ENCODE measurements around the gene SMARCC1. TPM values are rescaled to one million over a fixed set of nuclear protein-coding genes. Genes with fewer than 3 reads are reported as not detected.

SMARCC1 gene
- total RNA-seq, 1 experiment from 2014 or later: 51.2 TPM

DNA sequence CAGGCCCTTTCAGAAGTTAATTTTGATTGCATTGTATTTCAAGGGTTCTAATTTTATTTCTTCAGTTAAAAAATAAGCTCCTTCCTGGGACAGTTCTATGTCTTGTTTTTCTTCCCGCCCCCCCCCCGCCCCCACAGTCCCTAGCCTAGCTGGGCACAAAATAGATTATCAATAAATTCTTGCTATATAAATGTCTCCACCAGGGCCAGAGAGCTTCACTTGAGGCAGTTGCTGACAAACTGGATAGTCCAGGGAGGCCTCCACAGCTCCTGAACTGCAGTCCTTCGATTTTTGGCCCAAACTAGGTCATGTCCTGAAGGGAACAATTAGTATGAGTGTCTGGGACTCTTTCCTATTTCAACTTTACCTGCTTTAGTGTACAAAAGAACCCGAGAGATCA, 193.1 kb downstream of the SMARCC1 start:
- DNase-seq (ENCODE audit: low spot score): no peak

DNA sequence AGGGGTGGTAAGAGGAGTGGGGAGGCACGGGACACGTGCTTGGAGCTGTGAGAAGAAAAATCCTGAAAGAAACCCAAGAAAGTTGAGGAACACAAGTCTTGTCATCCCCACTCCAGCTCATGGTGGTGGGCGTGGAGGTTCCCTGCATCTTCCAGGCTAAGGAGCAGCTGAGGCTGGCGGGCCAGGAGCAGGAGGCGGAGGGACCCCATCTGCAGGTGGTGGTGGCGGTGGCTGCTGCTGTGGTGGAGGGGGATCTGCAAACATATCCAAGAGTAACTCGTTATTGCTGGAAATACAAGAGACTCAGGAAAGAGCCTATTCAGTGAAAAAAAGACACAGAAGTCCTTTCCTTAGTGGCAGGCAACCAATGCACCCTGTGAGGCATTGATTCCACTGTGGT, 193.6 kb downstream of the SMARCC1 start:
- DNase-seq (ENCODE audit: low spot score): no peak

GRCh38 chr3:47586746-47587145, 194.9 kb downstream of the SMARCC1 start:
- DNase-seq (ENCODE audit: low spot score): no peak

DNA sequence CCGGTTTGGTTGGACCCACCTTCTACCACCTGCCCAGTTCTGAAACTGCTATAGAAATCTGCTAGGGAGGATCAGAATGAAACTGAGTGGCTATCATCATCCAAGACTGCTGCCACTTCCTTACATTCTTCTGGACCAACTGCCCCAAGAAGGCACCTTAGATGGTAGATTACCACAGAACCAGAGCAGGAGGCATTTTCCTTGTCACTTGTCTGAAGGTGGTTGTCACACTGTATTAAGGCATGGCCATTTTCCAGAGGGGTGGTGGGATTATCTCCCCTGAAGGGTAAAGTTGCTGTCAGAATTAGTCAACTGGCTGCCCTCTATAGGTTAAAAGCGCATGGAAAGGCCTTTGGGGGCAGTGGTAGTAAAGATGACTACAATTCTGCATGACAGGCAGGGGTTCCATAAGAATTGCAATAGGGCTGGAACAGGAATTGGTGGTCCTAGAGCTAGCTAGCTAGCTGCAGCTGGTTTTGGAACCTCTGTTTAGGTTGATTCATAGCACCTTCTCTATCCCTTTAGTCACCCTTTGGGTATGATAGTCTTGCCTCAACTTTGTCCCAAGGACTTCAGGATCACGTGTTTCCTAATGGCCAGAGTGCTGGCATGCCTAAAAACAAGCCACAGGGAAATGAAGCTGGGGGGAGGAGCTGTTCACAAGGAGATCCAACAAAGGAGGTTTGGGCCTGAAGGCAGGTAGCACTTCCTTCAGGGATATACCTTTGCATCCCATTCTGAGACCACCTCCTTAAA, 198.2 kb downstream of the SMARCC1 start:
- no peak for DNase-seq (ENCODE audit: low spot score)

DNA sequence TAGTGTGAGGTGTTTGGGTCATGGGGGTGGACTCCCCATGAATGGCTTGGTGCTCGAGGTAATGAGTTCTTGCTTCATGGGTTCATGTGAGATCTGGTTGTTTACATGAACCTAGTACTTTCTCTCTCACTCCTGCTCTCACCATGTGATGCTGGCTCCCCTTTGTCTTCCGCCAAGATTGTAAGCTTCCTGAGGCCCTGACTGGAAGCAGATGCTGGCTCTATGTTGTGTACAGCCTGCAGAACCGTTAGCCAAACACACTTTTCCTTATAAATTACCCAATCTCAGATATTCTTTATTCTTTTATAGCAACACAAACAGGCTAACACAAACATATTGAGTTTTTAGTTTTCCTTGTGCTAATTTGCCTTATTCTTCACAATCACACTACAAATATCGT, 199.9 kb downstream of the SMARCC1 start:
- DNase-seq (ENCODE audit: low spot score): no peak

DNA sequence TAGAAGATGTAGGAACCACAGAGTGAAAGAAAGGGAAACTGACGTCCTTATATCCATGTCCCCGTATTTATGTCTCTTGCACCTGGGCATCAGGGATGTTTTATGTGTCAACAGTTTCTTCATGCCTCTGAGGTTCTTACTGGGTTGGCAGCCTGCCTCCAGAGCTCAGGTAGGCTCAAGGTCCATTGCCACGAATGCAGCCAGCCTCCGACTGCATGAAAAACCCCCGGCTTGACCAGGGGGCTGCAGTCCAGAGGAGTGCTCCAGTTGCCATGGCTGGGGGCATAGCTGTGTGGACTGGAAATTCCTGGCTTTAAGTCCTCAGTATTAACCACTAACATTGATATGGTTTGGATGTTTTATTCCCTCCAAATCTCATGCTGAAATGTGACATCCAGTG, 200.3 kb downstream of the SMARCC1 start:
- DNase-seq (ENCODE audit: low spot score): no peak

DNA sequence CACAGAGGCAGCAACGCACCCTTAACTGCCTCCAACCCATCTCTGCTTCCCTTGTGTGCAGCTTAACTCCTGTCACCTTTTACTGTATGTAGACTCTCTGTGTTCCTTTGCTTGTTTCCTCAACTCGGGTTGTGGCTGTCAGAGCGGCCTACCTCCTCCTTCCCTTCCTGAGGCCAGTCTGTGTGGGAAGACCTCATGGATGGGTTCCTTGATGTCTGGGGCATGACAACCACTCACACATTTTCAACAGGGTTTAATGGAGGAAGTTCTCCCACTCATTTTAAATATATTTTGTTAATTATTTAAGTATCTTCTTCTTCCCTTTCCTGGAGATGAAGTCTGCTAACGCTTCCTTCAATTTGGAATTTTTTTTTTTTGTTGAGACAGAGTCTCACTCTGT, 201.2 kb downstream of the SMARCC1 start:
- DNase-seq (ENCODE audit: low spot score): no peak

- no peak for DNase-seq (ENCODE audit: low spot score)
Measured at GRCh38 chr3:47579875-47580274, 201.8 kb downstream of the SMARCC1 start.

DNA sequence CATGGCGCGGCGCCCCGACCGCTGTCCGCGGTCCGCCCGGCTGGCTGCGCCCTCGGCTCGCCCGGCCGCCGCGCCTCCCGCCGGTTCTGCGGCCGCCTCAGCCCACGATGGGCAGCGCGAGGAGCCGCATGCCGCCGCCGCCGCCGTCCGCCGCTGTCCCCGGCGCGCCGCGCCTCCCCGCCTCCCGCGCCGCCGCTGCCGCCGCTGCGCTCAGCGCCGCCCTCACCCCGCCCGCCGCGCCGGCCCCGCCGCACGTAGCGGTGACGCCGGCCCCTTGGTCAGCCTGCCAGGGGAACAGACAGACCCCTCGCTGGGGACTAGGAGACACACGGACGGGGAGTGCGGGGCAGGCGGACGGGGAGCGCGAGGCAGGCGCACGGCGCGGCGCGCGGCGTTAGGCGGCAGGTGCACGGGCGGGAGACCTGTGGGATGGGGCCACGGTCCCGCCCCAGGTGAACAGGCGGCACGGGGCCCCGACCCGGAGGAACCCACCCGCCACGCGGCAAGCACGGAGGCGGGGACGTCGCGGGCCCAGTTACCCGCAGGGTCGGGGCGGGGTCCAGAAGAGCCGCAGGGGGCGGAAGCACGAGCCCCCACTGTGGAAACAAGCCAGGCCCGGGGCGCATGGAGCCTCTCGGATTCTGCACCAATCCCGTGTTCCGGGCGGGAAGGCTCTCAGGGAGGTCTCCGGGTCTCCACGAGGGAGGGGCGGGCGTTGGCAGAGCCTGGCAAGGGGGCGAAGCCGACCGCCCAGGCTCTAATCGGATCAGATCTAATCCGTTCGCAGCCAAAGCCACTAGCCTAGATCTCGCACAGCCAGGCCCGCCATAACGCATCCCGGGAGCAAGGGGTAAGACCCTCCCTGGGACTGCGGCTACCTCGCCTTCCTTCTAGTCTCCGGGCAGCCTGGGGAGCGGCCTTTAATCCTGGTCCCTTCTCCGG, 202.7 kb downstream of the SMARCC1 start, which contains the start of gene CSPG5:
Gene CSPG5, minus strand, starts transcription at position 175 of the 942 bp plus-strand sequence. Its CDS starts 172 bp downstream, at position 3.
- no peak for DNase-seq (ENCODE audit: low spot score)

DNA sequence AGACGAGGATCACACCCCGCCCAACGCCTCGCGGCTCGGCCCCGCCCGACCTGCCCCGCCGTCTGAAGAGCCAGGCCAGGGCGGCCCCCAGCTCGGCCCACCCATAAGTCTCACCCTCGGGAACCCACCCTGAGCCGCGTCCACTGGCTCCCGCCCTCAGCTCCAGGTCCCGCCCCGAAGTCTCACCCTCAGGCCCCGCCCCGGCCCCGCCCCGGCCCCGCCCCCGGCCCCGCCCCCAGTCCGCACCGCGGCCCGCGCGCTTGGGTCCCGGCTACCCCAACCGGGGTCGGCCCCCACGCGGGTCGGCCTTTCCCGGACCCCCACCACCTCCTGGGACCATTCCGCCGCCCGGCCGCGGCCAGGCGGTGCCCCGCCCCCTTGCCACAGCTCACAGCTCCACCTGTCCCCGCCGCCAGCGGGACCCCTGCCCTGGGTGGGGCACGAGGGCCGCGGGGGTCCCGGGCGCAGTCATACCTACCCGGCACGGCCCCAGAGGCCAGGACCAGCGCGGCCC, 203.5 kb downstream of the SMARCC1 start:
- DNase-seq (ENCODE audit: low spot score): no peak

DNA sequence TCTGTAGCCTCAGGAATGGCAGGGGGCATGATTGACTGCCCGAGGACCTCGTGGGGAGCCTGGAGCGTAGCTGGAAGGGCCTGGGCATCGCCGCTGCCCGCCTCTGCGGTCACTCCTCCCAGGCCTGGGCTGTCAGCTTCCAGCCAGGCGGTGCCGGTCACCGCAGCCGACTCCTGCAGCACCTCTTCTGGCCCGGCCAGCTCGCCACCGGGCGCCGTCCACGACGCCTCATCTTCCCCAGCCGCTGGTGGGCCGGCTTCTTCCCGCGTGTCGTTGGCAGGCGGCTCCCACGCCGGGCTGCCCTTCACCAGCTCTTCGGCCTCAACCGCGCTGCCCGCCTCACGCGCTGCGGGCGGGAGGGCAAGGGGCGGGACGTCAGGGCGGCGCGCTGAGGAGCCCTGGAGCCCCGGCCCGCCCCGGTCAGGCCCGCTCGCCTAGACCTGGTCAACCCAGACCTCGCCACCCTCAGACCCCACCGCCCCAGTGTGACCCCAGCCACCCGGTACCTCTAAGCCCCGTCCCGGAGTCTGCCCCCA, 204.0 kb downstream of the SMARCC1 start:
- no peak for DNase-seq (ENCODE audit: low spot score)

DNA sequence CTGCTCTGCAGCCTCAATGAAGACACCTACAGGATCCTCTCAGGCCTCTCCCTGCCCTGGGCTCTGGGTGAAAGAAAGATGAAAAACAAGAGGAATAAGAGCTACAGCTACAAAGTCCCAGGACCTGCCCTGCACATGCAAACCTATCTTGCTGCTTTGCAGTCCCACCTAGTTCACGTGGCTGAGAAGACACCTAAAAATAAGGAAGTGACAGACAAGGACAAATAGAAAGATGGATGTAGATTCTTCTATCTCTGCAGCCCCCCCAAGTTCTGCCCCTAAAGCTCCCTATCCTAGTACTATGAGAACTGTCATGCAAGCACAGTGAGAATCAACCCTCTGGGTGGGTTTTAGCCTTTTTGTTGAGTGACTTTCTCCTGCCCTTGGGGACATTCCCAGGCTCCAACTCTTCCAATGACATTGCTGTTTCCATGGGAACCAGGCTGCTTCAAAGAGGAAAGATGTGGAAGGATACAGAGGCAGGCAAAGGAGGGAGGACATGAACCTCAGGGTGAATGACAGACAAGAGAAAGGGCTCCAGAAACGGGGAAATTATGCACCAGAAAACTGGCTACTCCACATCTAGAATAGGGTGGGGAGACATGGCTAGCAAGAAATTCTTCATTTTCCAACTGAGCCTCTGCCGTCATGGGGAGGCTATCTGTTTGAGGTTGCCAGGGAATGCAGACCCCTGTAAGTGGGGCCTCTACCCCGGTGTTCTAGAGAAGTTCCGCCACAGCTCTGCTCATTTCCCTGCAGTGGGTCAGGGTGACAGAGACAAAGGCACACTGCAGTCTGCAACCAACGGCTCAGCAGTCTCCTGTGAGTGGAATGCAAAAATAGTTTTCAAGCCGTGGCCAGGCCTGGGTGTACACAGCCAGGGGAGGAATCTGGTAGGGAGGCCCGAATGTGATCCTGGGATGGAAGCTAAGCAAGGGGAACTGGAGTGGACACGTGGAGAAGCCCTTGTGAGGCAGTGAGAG, 208.2 kb downstream of the SMARCC1 start:
- no peak for DNase-seq (ENCODE audit: low spot score)

GRCh38 chr3:47571391-47572175, 210.1 kb downstream of the SMARCC1 start:
- no peak for DNase-seq (ENCODE audit: low spot score)

DNA sequence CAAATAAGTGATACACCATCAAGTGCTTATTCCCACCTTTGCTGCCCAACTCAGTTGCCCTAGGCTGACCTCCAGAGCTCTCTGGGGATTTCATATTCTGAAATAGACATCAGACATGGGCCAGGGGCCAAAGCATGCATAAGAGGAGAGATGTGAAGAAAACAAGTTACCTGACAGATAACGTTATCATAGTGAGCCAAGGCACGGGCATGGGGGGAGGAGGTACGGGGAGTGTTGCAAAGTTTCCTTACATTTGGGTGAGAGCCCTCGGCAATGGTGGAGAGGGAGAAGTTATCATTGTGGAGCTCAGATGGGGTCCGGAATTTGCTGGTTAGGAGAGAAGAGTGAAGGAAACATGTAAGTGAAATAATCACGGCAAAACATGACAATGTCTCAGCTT, 212.8 kb downstream of the SMARCC1 start:
- DNase-seq (ENCODE audit: low spot score): no peak

- DNase-seq (ENCODE audit: low spot score): no peak
Measured at GRCh38 chr3:47567149-47567548, 214.5 kb downstream of the SMARCC1 start.

DNA sequence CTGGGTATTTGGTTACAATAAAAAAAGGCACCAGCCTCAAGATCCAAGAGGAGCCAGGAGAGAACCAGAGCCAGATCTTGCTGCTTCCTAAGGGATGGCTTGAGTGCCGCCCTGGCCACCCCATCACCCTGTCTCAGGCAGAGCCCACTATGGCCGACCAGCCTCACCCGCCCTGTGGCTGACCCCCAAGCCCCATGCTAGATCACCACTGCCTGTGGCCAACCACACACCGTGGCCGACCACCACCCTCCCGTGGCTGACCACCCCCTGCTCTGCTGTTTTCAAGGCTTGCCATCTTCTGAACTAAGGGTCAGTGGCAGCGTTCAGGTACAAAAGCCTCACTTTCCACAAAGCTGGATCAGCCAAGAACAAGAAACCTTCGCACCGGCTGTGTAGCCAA, 215.0 kb downstream of the SMARCC1 start:
- no peak for DNase-seq (ENCODE audit: low spot score)

- DNase-seq (ENCODE audit: low spot score): no peak
Measured at GRCh38 chr3:47565734-47566550, 215.8 kb downstream of the SMARCC1 start.

DNA sequence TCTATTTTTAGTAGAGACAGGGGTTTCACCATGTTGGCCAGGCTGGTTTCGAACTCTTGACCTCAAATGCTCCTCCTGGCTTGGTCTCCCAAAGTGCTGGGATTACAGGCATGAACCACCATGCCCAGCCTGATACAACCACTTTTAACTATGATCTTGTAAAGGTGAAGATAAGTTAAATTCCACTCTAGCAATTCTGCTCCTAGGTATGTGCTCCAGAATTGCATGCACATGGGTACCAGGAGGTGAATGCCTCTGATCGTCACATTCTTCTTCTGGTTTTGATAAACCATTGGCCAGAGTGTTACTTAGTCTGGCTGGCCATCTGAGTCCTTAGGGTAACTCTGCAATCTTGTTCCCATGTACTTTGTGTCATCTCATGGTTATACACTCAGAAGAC, 225.3 kb downstream of the SMARCC1 start:
- DNase-seq (ENCODE audit: low spot score): no peak

DNA sequence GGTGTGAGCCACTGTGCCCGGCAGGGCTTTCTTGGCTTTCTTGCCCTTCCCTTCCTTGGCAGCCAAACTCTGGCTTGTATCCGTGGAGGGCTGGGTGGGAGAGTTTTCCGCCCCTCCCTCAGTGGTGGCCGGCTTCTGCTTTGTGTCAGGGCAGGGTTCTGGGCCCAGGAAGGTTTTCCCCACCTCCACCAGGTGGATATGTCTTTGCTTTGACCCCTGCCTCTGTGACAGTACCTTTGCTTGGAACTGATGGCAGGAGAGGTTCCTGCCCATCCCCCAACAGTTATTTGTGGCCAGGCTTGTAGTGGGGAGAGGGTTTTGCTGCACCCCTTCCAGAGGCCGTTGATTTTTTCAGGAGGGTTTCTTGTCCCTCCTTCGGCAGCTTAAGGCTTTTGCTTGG, 227.4 kb downstream of the SMARCC1 start:
- DNase-seq (ENCODE audit: low spot score): no peak

All from A172 (cell line).